ENCODE results near the gene CIAO1. TPM values are rescaled to one million over a fixed set of nuclear protein-coding genes. Genes with fewer than 3 reads are reported as not detected.

Gene CIAO1
- total and polyA plus RNA-seq, 2 donors (not counting 1 experiment from before 2014, with no cell fraction given), result 74.8 to 85.4 TPM

GRCh38 chr2:96245609-96246390 is 20.2 kb upstream of the CIAO1 start:
- H4K20me1 ChIP-seq (ENCODE audit: control insufficient read depth, insufficient read depth, low read length, poor library complexity, severe bottlenecking), result no peaks in the 10 kb centered on the region
- peak overlapping the region; percentile 6 for H3K4me2 ChIP-seq (replicated peaks; ENCODE audit: low read depth, low read length, poor library complexity, severe bottlenecking)
- no peaks in the 10 kb centered on the region for H3K9me3 Mint-ChIP-seq (ENCODE audit: insufficient read depth)
- intact Hi-C loops (cut with micrococcal nuclease), result no loop called here
- no peak overlapping the region for H2AFZ ChIP-seq (ENCODE audit: insufficient read depth, low read depth, low read length, poor library complexity, severe bottlenecking)
- 80% methylated on average over 7 of the region's 8 CpGs for WGBS (ENCODE audit: insufficient coverage)
- H3K4me3 ChIP-seq (ENCODE audit: control extremely low read depth in 1 of 5, extremely low read depth in 1 of 5, insufficient read depth in 1 of 5, low read depth in 2 of 5, low read length in 4 of 5), result no peak overlapping the region
- H3K27ac Mint-ChIP-seq, result peak overlapping the region; percentile 84
- H3K79me2 ChIP-seq (ENCODE audit: control insufficient read depth, insufficient read depth, low read length), result peaks cover 4% of the 10 kb centered on the region
- ChIA-PET POLR2A (interaction anchor here (0.8 to 1.0 kb wide), 2 partner anchors 18 to 38 kb away, joined by 4 to 12 read pairs; partner anchors contain the start of gene STARD7), CTCF (interaction anchor here (1.3 to 1.4 kb wide), 2 partner anchors 12 to 71 kb away, joined by 3 to 6 read pairs; no protein-coding TSS in a partner anchor)
- peak overlapping the region in 1 of 2 donors; percentile 37 for H3K27ac ChIP-seq (ENCODE audit: low read length in 2 of 2)
- no peaks in the 10 kb centered on the region for H3K27me3 Mint-ChIP-seq
- peaks cover 0 to 12% (median 3%) of the 10 kb centered on the region in 3 donors for H3K9me3 ChIP-seq (ENCODE audit: control extremely low read depth in 1 of 3, control insufficient read depth in 2 of 3, insufficient read depth in 1 of 3, low read length in 2 of 3)
- H3K4me1 Mint-ChIP-seq, result peaks cover 46% of the 10 kb centered on the region
- peak overlapping the region; percentile 55 for H3K4me3 Mint-ChIP-seq
- H3K36me3 ChIP-seq (replicated peaks in 1 of 2; ENCODE audit: control extremely low read depth in 1 of 2, control insufficient read depth in 1 of 2, extremely low read depth in 1 of 2, insufficient read depth in 2 of 2, low read length in 1 of 2), result peaks cover 0 to 12% of the 10 kb centered on the region in 2 experiments
- no peak overlapping the region for H3K9ac ChIP-seq (ENCODE audit: low read length)
- peak; percentile 52 for ATAC-seq (ENCODE audit: low read depth)
- H3K4me1 ChIP-seq (ENCODE audit: control insufficient read depth in 2 of 2, insufficient read depth in 2 of 2, low read length in 2 of 2), result peaks cover 34 to 49% of the 10 kb centered on the region in 2 donors
- peak; percentile 53 for DNase-seq
- H3K27me3 ChIP-seq (replicated peaks in 1 of 4; ENCODE audit: control extremely low read depth in 1 of 4, control insufficient read depth in 3 of 4, insufficient read depth in 4 of 4, low read length in 3 of 4), result no peaks in the 10 kb centered on the region
- no peak for TF ChIP-seq CTCF (IDR thresholded peaks at IDR 0.05)
- no peak for TF ChIP-seq EZH2 (IDR thresholded peaks at IDR 0.05; ENCODE audit: borderline replicate concordance, insufficient read depth, low read depth, low read length, poor library complexity, severe bottlenecking)

- H3K27ac ChIP-seq (ENCODE audit: low read length in 2 of 2), result no peak overlapping the region
- intact Hi-C loops (cut with micrococcal nuclease), result no loop called here
- H3K9me3 Mint-ChIP-seq (ENCODE audit: insufficient read depth), result no peaks in the 10 kb centered on the region
- H3K4me3 Mint-ChIP-seq, result no peak overlapping the region
- H2AFZ ChIP-seq (ENCODE audit: insufficient read depth, low read depth, low read length, poor library complexity, severe bottlenecking), result no peak overlapping the region
- ChIA-PET CTCF (interaction anchor here (0.7 to 2.2 kb wide), 3 partner anchors 8 to 73 kb away, joined by 3 to 8 read pairs (median 3); no protein-coding TSS in a partner anchor), POLR2A (no interaction called here)
- H3K9ac ChIP-seq (ENCODE audit: low read length), result no peak overlapping the region
- peaks cover 0 to 12% (median 3%) of the 10 kb centered on the region in 3 donors for H3K9me3 ChIP-seq (ENCODE audit: control extremely low read depth in 1 of 3, control insufficient read depth in 2 of 3, insufficient read depth in 1 of 3, low read length in 2 of 3)
- peaks cover 4% of the 10 kb centered on the region for H3K79me2 ChIP-seq (ENCODE audit: control insufficient read depth, insufficient read depth, low read length)
- peak overlapping the region; percentile 28 for H3K27ac Mint-ChIP-seq
- peaks cover 23 to 37% of the 10 kb centered on the region in 2 donors for H3K4me1 ChIP-seq (ENCODE audit: control insufficient read depth in 2 of 2, insufficient read depth in 2 of 2, low read length in 2 of 2)
- no peaks in the 10 kb centered on the region for H3K27me3 Mint-ChIP-seq
- DNase-seq (no peak), ATAC-seq (ENCODE audit: low read depth) (no peak)
- no peaks in the 10 kb centered on the region for H3K27me3 ChIP-seq (replicated peaks in 1 of 4; ENCODE audit: control extremely low read depth in 1 of 4, control insufficient read depth in 3 of 4, insufficient read depth in 4 of 4, low read length in 3 of 4)
- no peak overlapping the region for H3K4me3 ChIP-seq (ENCODE audit: control extremely low read depth in 1 of 5, extremely low read depth in 1 of 5, insufficient read depth in 1 of 5, low read depth in 2 of 5, low read length in 4 of 5)
- H3K4me2 ChIP-seq (replicated peaks; ENCODE audit: low read depth, low read length, poor library complexity, severe bottlenecking), result no peak overlapping the region
- no peak for TF ChIP-seq EZH2 (IDR thresholded peaks at IDR 0.05; ENCODE audit: borderline replicate concordance, insufficient read depth, low read depth, low read length, poor library complexity, severe bottlenecking)
- no peak for TF ChIP-seq CTCF (IDR thresholded peaks at IDR 0.05)
- no peaks in the 10 kb centered on the region for H4K20me1 ChIP-seq (ENCODE audit: control insufficient read depth, insufficient read depth, low read length, poor library complexity, severe bottlenecking)
- H3K4me1 Mint-ChIP-seq, result peaks cover 34% of the 10 kb centered on the region
- H3K36me3 ChIP-seq (replicated peaks in 1 of 2; ENCODE audit: control extremely low read depth in 1 of 2, control insufficient read depth in 1 of 2, extremely low read depth in 1 of 2, insufficient read depth in 2 of 2, low read length in 1 of 2), result peaks cover 0 to 21% of the 10 kb centered on the region in 2 experiments
- no CpG with 5 or more reads among the region's 3 CpGs for WGBS (ENCODE audit: insufficient coverage)
Observed at GRCh38 chr2:96247009-96247408, 19.0 kb upstream of the CIAO1 start.
